Left renal cortex interstitium (tissue), 4 donors: Measurements from ENCODE around the gene RPL29. TPM values are rescaled to one million over a fixed set of nuclear protein-coding genes. Genes with fewer than 3 reads are reported as not detected.

Source experiments
- DNase-seq, 4 donors: peaks; one replicate each; pipeline ENCODE4 v3.0.0-alpha.2; 2013; ENCODE audit warnings: low read depth in 4 of 4, low spot score in 2 of 4, missing footprints in 1 of 4
- polyA plus RNA-seq, 4 donors: library from polyadenylated mRNA; unstranded; fragments of 120-200 nt; gene quantifications; one replicate each; pipeline ENCODE4 v1.2.1, GENCODE V29; 2013; ENCODE audit not compliant: insufficient read length in 4 of 4

The RPL29 gene
- polyA plus RNA-seq, 4 donors, result 1,583 to 1,933 (median 1,778) TPM

DNA sequence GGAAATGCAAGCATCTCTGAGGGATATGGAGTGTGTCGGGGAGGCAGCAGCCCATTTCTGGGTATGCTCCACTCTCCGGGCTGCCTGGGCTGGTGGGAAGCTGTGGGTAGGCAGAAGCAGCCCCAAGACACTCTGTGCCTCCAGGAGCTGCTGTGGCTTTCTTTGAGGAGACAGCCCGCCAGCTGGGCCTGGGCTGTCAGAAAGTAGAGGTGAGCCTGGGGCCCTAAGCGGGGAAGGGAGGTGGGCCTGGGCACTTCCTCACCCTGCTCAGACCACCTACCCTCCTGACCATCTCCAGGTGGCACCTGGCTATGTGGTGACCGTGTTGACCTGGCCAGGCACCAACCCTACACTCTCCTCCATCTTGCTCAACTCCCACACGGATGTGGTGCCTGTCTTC, 10.6 kb downstream of the RPL29 start:
- DNase-seq, result no peak

DNA sequence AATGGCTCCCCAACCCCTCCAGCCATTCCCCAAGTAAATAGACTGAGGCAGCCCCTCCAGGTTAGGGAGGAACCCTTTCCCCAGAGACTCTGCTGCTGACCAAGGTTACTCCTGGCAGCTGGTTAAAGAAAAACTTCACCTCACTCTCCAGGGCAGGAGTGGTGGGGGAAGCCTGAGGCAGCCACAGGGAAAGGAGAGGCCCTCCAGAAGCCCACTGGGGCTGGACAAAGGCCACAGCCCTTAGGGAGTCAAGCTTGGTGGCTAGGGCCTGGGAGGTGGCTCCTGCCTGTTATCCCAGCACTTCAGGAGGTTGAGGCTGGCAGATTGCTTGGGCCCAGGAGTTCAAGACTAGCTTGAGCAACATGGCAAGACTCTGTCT, 11.4 kb downstream of the RPL29 start:
- DNase-seq, result no peak

DNA sequence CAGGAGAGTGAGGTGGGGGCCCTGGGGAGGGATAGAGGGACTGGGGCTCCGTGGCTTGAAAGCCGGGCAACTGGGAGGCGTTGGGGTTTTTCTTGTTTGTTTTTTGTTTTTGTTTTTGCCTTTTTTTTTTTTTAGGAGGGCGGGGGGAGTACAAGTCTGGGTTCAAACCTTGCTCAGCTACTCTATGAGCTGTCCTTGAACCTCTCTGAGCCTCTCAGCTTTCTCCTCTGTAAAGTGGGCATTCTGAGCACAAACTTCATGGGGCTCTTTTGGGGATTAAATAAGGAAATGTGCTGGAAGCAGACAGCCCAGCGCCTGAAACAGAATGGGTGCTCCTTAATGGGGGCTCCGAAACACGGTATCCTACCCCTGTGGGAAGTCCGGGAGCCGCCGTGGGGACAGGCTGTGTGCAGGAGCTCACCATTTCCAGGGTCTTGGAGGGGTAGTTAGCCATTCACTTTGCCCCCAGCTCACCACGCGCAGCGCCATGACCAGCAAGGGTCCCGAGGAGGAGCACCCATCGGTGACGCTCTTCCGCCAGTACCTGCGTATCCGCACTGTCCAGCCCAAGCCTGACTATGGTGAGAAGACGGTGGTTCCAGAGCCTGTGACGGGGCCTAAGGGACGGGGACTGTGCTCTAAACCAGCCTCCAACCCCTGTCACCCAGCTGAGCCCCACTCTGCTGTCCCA, 12.0 kb downstream of the RPL29 start:
- DNase-seq, result no peak

DNA sequence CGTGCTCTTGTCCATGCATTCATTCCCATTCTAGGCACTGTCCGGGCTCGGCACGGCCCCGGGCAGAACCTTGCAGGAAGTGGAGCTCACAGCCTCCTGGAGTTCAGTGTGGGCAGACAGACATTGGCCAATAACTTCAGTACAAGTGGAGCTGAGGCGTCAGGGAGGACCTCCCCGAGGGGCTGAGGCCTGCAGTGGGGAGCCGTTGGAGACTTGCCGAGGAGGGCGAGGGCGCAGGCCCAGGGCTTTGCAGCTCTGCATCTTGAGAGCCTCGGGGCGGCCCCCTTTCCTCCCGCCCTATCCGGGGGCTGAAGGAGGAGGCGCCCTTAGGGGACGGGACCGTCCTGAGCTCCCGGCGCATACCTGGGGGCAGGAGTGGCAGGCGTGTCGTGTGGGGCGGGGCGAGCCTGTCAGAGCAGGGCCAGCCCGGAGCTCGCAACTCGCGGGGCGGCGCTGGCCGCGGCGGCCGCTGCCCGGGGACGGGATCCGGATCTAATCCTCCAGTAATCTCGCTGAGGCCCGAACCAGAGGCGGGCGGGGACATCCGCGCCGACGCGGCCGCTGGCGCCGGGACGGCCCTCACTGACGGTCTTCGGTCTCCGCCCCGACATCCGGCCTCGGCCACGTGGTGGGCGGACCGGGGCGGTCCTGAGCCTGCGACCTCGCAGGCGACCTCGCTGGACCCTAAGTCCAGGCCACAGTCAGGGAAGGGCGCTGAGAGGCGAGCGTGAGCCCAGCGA, 12.7 kb downstream of the RPL29 start, which contains the start of gene ACY1:
Gene ACY1 (plus strand): TSS at position 698 of the 740 bp plus-strand sequence. CDS start 530 bp downstream, outside the sequence.
- peak in 2 of 4 donors; percentile 58 to 76 for DNase-seq

DNA sequence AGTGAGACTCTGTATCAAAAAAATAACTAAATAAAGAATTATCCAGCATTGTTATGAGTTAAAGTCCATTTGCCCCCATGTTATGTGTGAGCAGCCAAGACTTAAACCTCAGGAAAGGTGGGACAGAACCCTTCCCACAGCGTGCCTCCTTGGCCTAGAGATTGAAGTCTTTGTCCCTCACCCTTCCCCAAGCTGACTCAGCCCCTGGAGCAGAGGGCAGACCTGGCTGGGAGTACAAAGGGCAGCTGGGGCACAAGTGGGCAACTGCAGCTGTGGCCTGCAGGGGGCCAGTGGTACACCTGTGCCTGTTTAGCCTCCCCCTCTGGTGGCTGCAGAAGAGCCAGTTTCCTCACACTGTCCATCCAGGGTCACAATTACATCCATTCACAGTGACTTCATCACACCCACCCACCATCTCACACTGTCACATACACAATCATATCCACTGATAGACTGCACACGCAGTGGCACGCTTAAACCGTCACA, 13.3 kb downstream of the RPL29 start:
- DNase-seq, result no peak

DNA sequence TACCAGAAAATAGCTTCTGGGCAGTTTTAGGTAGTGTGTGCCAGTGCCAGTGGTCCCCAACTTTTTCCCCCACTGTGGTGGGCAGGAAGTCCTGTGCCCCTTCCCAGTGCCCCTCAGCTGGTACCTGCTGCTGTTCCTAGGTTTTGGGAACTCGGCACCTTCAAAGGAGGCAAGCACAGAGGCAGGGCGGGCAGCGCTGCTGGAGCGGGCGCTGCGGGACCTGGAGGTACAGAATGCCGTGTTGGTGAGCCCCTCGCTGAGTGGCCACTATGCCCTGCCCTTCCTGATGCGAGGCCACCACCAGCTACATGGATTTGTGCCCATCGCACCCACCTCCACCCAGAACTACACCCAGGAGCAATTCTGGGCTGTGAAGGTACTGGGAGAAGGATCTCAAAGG, 15.4 kb downstream of the RPL29 start:
- DNase-seq, result no peak

DNA sequence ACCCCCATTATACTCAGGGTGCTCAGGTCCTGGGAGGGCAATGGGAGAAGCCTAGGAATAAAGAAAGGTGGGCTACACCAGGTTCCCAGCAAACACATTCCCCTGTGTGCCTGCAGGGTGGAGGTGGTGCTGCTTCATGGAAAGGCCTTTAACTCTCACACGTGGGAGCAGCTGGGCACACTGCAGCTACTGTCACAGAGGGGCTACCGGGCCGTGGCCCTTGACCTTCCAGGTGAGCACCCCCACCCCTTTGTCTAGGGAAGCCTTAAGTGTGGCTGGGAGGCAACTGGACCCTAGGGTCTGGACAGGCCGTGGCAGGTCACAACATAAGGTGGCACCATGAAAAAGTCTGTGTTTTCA, 17.6 kb downstream of the RPL29 start:
- no peak for DNase-seq

DNA sequence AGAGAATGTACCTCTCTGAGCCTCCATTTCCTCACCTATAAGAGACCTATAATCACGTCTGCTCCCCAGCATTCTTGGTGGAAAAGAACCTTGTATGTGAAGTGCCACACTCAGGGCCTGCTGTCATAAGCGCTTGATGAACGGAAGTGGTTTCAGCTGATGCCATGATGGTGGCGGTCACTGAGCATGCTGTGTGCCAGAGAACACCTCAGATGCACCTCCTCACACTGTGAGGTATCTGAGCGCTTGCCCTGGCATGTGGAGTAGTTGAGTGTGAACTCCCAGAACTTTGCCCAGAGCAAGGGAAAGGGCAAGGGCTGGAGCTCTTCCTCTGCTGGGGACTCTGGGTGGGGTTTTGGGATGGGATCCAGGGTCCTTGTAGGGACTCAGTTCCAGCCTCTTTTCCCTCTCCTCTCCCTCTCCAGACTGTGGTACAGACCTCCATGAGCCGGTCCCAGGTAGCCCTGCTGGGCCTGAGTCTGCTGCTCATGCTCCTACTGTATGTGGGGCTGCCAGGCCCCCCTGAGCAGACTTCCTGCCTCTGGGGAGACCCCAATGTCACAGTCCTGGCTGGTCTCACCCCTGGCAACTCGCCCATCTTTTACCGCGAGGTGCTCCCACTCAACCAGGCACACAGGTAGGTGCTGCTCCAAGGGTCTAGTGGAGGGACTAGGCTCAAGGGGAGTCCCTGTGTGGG, 18.1 kb downstream of the RPL29 start:
- DNase-seq, result no peak

DNA sequence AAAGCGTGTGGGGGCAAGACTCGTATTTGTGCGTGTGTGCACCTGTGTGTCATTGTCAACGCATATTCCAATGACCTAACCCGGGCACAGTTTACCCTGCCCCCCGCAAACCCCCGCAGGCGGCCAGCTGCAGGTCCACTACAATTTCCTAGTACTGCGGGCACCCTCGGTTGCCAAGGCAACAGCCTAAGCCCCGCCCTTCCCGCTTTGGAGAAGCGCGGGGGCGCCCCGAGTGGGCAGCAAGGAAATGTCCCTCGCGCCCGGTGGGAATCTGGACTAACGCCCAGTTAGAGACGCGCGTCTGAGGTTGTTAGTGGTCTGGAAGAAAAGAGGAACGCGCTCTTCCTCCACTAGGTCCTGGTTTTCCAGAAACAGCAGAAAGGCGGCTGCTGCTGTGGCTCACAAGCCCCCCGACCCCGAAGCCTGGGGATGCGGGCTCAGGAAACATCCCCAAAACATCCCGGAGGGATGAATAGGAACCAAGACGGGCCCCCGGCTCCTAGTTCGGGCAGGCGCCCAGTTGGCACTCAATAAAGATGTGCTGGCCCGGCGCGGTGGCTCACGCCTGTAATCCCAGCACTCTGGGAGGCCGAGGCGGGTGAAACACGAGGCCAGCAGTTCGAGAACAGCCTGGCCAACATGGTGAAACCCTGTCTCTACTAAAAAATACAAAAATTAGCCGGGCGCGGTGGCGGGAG, 19.7 kb downstream of the RPL29 start:
- DNase-seq, result peak in 1 of 4 donors; percentile 46

DNA sequence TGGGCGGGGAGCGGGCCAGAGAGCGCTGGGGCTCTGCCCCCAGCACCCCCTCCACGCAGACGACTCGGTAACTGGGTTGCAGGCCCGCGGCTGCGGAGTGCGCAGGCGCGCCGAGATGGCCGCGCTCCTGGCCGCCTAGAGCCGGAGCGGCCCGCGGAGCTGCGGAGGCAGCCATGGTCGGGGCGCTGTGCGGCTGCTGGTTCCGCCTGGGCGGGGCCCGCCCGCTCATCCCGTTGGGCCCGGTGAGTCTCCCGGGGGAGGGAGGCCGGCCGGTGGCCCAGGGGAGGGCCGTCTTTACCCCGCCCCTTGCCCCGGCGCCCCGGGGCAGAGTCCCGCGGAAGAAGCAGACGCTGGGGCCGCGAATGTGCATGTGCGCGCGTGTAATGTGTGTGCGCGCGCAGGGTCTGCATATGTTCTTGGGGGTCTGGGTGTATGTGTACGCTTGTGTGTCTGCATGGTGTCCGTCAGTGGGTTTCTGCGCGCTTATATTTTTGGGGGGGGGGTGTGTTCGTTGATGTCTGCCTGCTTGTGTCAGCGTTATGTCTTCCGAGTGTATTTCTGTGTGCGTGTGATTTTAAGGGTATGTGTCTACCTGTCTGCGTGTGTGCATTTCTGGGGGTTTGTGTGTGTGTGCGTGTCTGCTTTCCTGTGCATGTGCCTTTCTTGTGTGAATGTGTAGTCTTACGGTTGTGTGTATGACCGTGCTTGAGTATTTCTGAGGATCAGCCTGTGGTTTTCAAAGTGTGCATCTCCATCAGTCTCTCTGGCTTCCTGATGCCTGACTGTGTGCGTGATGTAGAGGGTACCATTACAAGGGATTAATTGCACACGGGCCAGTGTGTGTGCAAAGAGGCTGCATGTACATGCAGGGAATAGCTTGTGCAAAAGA, 20.5 kb downstream of the RPL29 start, which contains the start of gene ABHD14A:
Gene ABHD14A (plus strand): TSS at position 102 of the 889 bp plus-strand sequence. CDS start 72 bp downstream, at position 174.
- DNase-seq, result peak in 1 of 4 donors; percentile 35

DNA sequence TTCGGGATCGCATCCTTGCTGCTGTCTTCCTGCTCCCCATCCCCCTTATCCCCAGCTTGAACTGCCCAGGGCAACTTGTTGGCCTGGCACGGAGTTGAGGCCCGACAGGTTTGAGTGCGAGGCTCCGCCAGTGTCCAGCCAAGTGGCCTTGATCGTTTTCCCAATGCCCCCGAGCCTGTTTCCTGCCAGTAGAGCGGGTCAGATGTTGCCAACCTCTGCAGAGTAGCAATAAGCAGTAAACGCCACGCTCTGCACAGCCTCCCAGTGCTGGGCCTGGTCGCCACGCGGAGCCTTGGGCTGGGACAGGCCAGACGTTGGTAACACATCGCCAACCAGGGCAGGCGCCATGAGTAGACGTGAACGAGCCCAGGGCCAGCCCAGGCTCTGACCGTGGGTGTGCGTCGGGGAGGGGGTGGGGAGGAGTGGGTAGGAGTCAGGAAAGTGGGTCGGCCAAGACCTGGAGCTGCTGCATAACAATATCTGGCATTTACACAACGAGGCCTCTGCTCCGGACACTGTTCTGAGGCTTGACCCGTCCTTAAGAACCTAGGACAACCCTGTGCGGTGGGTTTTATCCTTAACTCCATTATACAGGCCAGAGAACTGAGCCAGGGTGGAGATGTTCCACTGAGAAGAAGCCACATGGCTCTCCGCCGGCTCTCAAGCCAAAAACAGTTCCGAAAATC, 21.3 kb downstream of the RPL29 start:
- no peak for DNase-seq

DNA sequence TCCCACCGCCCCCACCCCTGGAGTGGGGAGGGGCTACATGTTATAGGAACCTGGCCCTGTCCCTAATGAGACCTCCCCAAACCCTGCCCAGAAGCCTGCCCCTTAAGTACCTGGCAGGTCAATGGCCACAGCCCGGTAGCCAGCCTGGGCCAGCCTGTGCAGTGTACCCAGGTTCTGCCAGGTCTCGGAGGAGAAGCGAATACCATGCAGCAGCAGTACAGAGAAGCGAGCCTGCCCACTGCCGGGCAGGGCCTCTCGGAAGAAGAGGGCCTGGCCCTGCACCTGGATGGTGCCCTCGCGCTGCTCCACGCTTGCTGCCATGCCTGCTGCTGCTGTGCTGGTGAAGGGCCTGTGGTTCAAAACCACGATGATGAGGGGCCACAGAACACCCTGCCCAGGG, 24.3 kb downstream of the RPL29 start:
- no peak for DNase-seq

DNA sequence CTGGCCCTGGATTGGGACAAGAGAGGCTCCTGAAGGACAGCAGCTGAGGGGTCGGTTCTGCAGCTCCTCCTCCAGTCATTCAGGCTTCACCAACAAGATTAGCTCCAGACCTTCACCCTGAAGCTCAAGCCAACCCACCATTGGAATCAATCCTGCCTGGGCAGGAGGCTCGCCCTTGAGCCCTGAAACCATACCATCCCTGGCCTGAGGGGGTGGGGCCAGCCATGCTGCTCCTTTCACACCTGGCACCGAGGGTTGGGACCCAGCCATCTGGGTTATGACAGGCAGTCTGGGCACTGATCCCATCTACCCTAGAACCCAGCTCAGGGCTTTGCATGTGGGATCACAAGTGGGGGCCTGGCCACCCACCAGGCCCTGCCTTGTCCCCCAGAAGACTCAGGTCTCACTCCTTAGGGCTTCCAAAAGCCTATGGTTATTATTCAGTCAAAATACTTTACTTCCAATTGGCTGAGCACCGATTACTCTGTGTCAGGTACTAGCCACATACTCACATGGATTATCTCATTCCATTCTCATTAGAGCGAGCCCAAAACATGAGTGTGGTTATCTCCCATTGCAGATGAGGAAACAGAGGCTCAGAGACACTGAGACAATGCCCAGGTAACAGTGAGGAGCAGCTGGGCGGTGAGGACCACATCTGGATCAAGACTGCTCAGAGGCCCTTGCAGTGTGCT, 24.9 kb downstream of the RPL29 start:
- DNase-seq, result no peak

DNA sequence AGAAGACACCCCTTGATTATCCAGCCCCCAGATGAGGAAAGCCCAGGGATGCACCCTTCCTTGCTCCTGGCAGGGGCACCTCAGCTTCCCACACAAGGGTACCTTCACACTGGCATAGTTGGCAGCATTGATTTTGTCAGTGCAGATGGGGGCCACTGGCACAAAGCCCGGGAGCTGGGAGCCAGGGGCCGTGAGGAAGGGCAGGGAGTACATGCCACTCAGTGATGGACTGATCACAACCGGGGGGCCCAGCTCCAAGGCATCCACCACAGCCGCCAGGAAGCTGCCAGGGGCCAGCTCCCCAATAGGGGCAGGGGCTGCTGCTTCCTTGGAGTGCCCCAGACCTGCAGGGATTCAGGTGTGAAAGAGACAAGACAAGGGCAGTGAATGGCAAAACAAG, 25.9 kb downstream of the RPL29 start:
- DNase-seq, result no peak

DNA sequence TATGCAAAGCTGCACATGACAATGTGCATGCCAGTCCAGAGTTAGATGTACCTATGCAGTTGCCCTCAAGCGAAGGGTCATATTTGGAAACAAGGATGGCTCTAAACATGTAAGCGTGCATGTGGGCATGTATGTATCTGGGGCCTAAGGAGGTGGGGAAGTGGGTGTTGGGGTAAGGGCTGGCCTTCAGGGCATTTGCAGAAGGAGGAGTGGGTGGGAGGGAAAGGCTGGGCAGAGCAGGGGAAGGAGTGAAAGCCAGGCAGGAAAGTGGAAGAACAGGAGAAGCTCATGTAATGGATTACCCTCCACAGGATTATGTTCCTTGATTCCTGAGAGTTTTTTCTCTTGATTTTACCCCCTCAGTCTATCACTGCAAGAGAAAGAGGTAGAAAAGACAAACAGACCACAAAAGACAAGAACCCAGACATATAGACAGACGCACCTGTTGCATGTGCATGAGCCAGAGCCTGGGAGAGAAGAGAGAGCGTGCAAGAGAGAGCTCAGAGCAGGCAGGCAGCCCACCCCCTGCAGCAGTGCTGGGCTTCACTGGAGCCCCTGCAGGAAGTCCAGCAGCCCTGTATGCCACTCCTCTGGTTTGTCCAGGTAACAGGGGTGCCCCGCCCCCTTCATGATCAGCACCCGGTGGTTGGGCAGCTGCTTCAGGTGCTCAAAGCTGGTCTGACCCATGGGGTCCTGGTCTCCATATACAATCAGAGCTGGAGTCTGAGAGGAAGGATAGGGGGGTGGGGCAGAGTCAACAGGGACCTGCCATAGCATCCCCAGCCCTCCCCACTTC, 26.6 kb downstream of the RPL29 start:
- no peak for DNase-seq

DNA sequence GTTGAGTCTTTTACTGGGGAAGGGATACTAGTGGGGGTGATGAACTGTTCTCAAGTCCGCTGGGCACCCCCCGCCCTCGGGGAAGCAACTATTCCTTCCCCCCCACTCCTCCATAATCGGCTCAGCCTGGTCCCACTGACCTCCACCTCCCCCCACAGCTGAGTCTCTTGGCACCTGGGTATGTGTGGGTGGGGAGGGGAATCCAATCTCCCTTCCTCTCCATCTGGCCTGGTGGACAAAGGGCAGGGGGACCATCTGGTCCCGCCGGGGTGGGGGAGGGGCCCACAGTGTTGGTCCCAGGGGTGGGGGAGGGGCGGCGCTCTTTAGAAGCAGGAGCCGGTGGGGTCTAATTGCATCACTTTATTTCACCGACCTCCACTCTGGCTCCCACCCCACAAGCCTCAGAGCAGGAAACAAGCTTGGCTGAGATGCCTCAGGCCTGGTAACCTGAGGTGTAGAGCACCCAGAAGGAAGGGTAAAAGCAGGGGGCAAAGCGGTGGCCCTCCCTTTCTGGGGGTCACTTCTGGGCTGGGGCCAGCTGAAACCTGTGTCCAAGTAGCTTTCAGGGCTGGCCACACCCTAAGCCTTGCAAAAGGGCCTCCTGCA, 27.4 kb downstream of the RPL29 start:
- DNase-seq, result peak in 2 of 4 donors; percentile 34 to 40
